ENCODE results near the gene PSMC6. TPM values are rescaled to one million over a fixed set of nuclear protein-coding genes. Genes with fewer than 3 reads are reported as not detected.

The PSMC6 gene
- total RNA-seq (10 to 100 TPM; 76.3 to 78.3 TPM), polyA plus RNA-seq (100 to 1,000 TPM in 1 of 2 donors, 10 to 100 TPM in 1; 87.9 to 107 TPM)
- long read RNA-seq, donor 1, transcript PSMC6-211 (4 exons, 573 nt) = minor isoform, 5 of 338 reads
- long read RNA-seq, donor 1, transcript PSMC6-201 (14 exons, 2,188 nt) = major isoform, 299 of 338 reads
- long read RNA-seq, donor 1, partial matches to known transcripts = 10 of 338 reads
- long read RNA-seq, donor 1, other reads (novel, unspliced or antisense) = 21 of 338 reads
- long read RNA-seq, donor 2, transcript PSMC6-201 (14 exons, 2,188 nt) = major isoform, 39 of 50 reads
- long read RNA-seq, donor 2, partial matches to known transcripts = 4 of 50 reads
- long read RNA-seq, donor 2, other reads (novel, unspliced or antisense) = 5 of 50 reads

GRCh38 chr14:52706724-52707706 lies at the start of gene PSMC6:
PSMC6 (plus strand) TSS chr14:52707200; CDS start chr14:52707220, 20 bp downstream.
- Histone ChIP-seq H3K27me3 (ENCODE audit: control insufficient read depth in 1 of 2, insufficient read depth in 2 of 2, low read length in 1 of 2) (no peaks in the 10 kb centered on the region), H3K4me3 (ENCODE audit: low read length in 2 of 2) (peak within 1 kb of the TSS; percentile 95 to 96), H3K4me1 (ENCODE audit: control insufficient read depth in 1 of 2, insufficient read depth in 2 of 2, low read length in 2 of 2) (peaks cover 0 to 5% of the 10 kb centered on the region in 2 donors), H3K9me3 (ENCODE audit: control insufficient read depth, low read length) (no peaks in the 10 kb centered on the region), H3K27ac (ENCODE audit: low read depth in 1 of 2, low read length in 2 of 2) (peak within 1 kb of the TSS in 1 of 2 donors; percentile 94), H3K36me3 (ENCODE audit: control insufficient read depth in 1 of 2, insufficient read depth in 2 of 2, low read length in 1 of 2) (no peaks in the 10 kb centered on the region)
- DNase-seq (peak; percentile 96 to 99), ATAC-seq (ENCODE audit: low FRiP score) (peak; percentile 100)
- intact Hi-C loops (cut with DNase I) = no loop called here
- 0 to 1% methylated on average over 43 of the region's 43 CpGs for WGBS, 2 donors

GRCh38 chr14:52660325-52660724 lies 46.7 kb upstream of the PSMC6 start:
- intact Hi-C loops (cut with DNase I) = no loop called here
- ATAC-seq (ENCODE audit: low FRiP score) = no peak

DNA sequence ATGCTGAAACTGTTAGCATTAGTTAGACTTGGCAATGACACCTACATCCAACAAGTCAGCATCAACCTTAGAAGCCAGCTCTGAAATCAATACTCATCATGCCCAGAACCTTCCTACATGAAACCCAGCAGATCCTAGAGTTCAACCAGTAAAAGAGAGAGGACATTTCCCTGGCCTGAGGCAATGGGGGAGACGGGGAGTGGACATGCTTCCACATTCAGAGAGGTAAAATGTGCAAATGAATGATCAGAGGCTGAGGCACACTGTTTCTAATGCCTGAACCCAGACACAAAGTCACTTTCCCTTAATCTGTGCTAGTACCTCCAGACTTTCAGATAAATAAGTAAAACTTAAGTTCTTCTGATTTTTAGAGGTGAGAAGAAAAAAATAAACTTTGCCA lies 46.2 kb upstream of the PSMC6 start:
- no peak overlapping the region for H3K4me3 ChIP-seq (ENCODE audit: low read length in 2 of 2)
- H3K36me3 ChIP-seq (ENCODE audit: control insufficient read depth in 1 of 2, insufficient read depth in 2 of 2, low read length in 1 of 2) = peaks cover 0 to 2% of the 10 kb centered on the region in 2 donors
- intact Hi-C loops (cut with DNase I) = no loop called here
- no peak overlapping the region for H3K27ac ChIP-seq (ENCODE audit: low read depth in 1 of 2, low read length in 2 of 2)
- H3K9me3 ChIP-seq (ENCODE audit: control insufficient read depth, low read length) = no peaks in the 10 kb centered on the region
- DNase-seq (no peak), ATAC-seq (ENCODE audit: low FRiP score) (no peak)
- H3K27me3 ChIP-seq (ENCODE audit: control insufficient read depth in 1 of 2, insufficient read depth in 2 of 2, low read length in 1 of 2) = no peaks in the 10 kb centered on the region
- H3K4me1 ChIP-seq (ENCODE audit: control insufficient read depth in 1 of 2, insufficient read depth in 2 of 2, low read length in 2 of 2) = no peaks in the 10 kb centered on the region
- 85 to 91% methylated on average over 1 of the region's 1 CpG for WGBS, 2 donors

More at GRCh38 chr14:52660325-52660724, 46.7 kb upstream of the PSMC6 start:
- Histone ChIP-seq H3K9me3 (ENCODE audit: control insufficient read depth, low read length) (no peaks in the 10 kb centered on the region), H3K4me3 (ENCODE audit: low read length in 2 of 2) (no peak overlapping the region), H3K27ac (ENCODE audit: low read depth in 1 of 2, low read length in 2 of 2) (no peak overlapping the region), H3K36me3 (ENCODE audit: control insufficient read depth in 1 of 2, insufficient read depth in 2 of 2, low read length in 1 of 2) (peaks cover 0 to 2% of the 10 kb centered on the region in 2 donors), H3K27me3 (ENCODE audit: control insufficient read depth in 1 of 2, insufficient read depth in 2 of 2, low read length in 1 of 2) (no peaks in the 10 kb centered on the region), H3K4me1 (ENCODE audit: control insufficient read depth in 1 of 2, insufficient read depth in 2 of 2, low read length in 2 of 2) (no peaks in the 10 kb centered on the region)
- DNase-seq = no peak

DNA sequence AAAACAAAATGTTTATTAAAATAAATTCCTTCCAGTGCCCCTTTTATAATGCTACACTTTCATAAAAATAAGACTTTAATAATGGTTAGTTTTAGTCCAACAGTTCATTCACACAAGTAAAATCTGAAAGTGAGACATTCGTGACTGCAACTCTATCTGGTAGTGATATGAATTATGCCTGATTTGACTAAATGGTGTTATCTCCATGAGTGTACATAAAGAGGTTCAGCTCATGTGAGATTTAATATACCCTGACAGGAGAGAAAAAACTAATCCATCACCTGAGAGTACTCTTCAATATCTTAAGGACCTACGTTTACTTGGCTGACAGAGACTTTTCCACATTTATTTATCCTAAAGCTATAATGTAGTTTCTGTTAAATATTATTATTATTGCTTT lies 45.7 kb upstream of the PSMC6 start:
- Histone ChIP-seq H3K4me3 (ENCODE audit: low read length in 2 of 2) (no peak overlapping the region), H3K9me3 (ENCODE audit: control insufficient read depth, low read length) (no peaks in the 10 kb centered on the region), H3K27me3 (ENCODE audit: control insufficient read depth in 1 of 2, insufficient read depth in 2 of 2, low read length in 1 of 2) (no peaks in the 10 kb centered on the region), H3K27ac (ENCODE audit: low read depth in 1 of 2, low read length in 2 of 2) (no peak overlapping the region), H3K4me1 (ENCODE audit: control insufficient read depth in 1 of 2, insufficient read depth in 2 of 2, low read length in 2 of 2) (no peaks in the 10 kb centered on the region), H3K36me3 (ENCODE audit: control insufficient read depth in 1 of 2, insufficient read depth in 2 of 2, low read length in 1 of 2) (peaks cover 0 to 2% of the 10 kb centered on the region in 2 donors)
- DNase-seq = no peak
- intact Hi-C loops (cut with DNase I) = no loop called here
- 88 to 93% methylated on average over 2 of the region's 2 CpGs for WGBS, 2 donors
- ATAC-seq (ENCODE audit: low FRiP score) = no peak

DNA sequence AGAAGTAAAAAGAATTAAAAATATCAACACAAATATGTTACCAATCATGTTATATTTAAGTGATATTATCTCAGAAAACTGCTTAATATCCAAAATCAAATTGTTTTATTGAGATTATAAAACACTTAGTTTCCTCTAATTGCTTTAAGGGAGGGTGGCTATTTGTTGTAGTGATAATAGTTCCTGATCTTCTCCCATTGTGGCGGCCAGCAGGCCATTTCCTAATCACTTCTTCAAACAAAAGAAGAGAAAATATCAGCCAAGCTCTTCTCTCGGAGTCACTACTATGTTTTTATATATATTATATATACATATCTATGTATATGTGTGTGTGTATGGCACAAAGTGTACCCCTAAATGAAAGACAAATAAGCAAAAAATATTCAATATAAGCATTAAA lies 43.1 kb upstream of the PSMC6 start:
- Histone ChIP-seq H3K9me3 (ENCODE audit: control insufficient read depth, low read length) (no peaks in the 10 kb centered on the region), H3K4me1 (ENCODE audit: control insufficient read depth in 1 of 2, insufficient read depth in 2 of 2, low read length in 2 of 2) (no peaks in the 10 kb centered on the region), H3K4me3 (ENCODE audit: low read length in 2 of 2) (no peak overlapping the region), H3K27me3 (ENCODE audit: control insufficient read depth in 1 of 2, insufficient read depth in 2 of 2, low read length in 1 of 2) (no peaks in the 10 kb centered on the region), H3K36me3 (ENCODE audit: control insufficient read depth in 1 of 2, insufficient read depth in 2 of 2, low read length in 1 of 2) (no peaks in the 10 kb centered on the region), H3K27ac (ENCODE audit: low read depth in 1 of 2, low read length in 2 of 2) (no peak overlapping the region)
- 88 to 89% methylated on average over 2 of the region's 2 CpGs for WGBS, 2 donors
- no peak for DNase-seq
- no peak for ATAC-seq (ENCODE audit: low FRiP score)
- intact Hi-C loops (cut with DNase I) = no loop called here

DNA sequence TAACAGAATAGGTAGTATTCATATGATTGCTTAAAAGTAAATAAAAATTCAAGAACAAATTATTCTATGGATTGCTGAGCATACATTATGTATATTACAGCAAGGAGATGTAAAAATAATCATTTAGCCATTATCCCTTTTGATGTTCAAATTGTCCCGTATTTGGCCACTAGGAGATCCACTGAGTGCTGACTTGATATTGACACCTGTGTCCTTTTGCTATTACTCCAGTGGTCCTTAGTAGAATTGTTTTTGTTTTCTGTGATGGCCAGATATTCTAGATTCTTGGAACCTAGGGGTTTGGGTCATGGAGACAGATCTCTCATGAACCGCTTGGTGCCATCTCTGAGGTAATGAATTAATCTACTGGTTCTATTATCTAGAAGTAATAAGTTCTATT lies 28.4 kb upstream of the PSMC6 start:
- no peak overlapping the region for H3K27ac ChIP-seq (ENCODE audit: low read depth in 1 of 2, low read length in 2 of 2)
- H3K4me1 ChIP-seq (ENCODE audit: control insufficient read depth in 1 of 2, insufficient read depth in 2 of 2, low read length in 2 of 2) = no peaks in the 10 kb centered on the region
- ATAC-seq (ENCODE audit: low FRiP score) (no peak), DNase-seq (no peak)
- no peaks in the 10 kb centered on the region for H3K27me3 ChIP-seq (ENCODE audit: control insufficient read depth in 1 of 2, insufficient read depth in 2 of 2, low read length in 1 of 2)
- WGBS, 2 donors = 94 to 98% methylated on average over 2 of the region's 2 CpGs
- no peak overlapping the region for H3K4me3 ChIP-seq (ENCODE audit: low read length in 2 of 2)
- H3K9me3 ChIP-seq (ENCODE audit: control insufficient read depth, low read length) = no peaks in the 10 kb centered on the region
- peaks cover 3% of the 10 kb centered on the region in 2 donors for H3K36me3 ChIP-seq (ENCODE audit: control insufficient read depth in 1 of 2, insufficient read depth in 2 of 2, low read length in 1 of 2)
- intact Hi-C loops (cut with DNase I) = no loop called here

GRCh38 chr14:52683985-52684520 lies 22.9 kb upstream of the PSMC6 start:
- H3K27ac ChIP-seq (ENCODE audit: low read depth in 1 of 2, low read length in 2 of 2) = no peak overlapping the region
- DNase-seq = no peak
- H3K9me3 ChIP-seq (ENCODE audit: control insufficient read depth, low read length) = no peaks in the 10 kb centered on the region
- intact Hi-C loops (cut with DNase I) = no loop called here
- WGBS, 2 donors = 80 to 85% methylated on average over 2 of the region's 2 CpGs
- no peak overlapping the region for H3K4me3 ChIP-seq (ENCODE audit: low read length in 2 of 2)
- ATAC-seq (ENCODE audit: low FRiP score) = no peak
- no peaks in the 10 kb centered on the region for H3K36me3 ChIP-seq (ENCODE audit: control insufficient read depth in 1 of 2, insufficient read depth in 2 of 2, low read length in 1 of 2)
- no peaks in the 10 kb centered on the region for H3K27me3 ChIP-seq (ENCODE audit: control insufficient read depth in 1 of 2, insufficient read depth in 2 of 2, low read length in 1 of 2)
- no peaks in the 10 kb centered on the region for H3K4me1 ChIP-seq (ENCODE audit: control insufficient read depth in 1 of 2, insufficient read depth in 2 of 2, low read length in 2 of 2)

- Histone ChIP-seq H3K27me3 (ENCODE audit: control insufficient read depth in 1 of 2, insufficient read depth in 2 of 2, low read length in 1 of 2) (no peaks in the 10 kb centered on the region), H3K4me3 (ENCODE audit: low read length in 2 of 2) (no peak overlapping the region), H3K27ac (ENCODE audit: low read depth in 1 of 2, low read length in 2 of 2) (no peak overlapping the region), H3K9me3 (ENCODE audit: control insufficient read depth, low read length) (no peaks in the 10 kb centered on the region), H3K4me1 (ENCODE audit: control insufficient read depth in 1 of 2, insufficient read depth in 2 of 2, low read length in 2 of 2) (no peaks in the 10 kb centered on the region), H3K36me3 (ENCODE audit: control insufficient read depth in 1 of 2, insufficient read depth in 2 of 2, low read length in 1 of 2) (no peaks in the 10 kb centered on the region)
- no peak for ATAC-seq (ENCODE audit: low FRiP score)
- intact Hi-C loops (cut with DNase I) = no loop called here
- DNase-seq = no peak
- 92 to 100% methylated on average over 1 of the region's 1 CpG for WGBS, 2 donors
Observed at GRCh38 chr14:52686176-52686575, 20.8 kb upstream of the PSMC6 start.

Data from aorta (tissue), 5 donors.